ENCODE data around the gene CNTFR. TPM values are rescaled to one million over a fixed set of nuclear protein-coding genes. Genes with fewer than 3 reads are reported as not detected.

Gene CNTFR
- total RNA-seq, 2 donors from 2014 or later, result 2.7 to 13.3 TPM

DNA sequence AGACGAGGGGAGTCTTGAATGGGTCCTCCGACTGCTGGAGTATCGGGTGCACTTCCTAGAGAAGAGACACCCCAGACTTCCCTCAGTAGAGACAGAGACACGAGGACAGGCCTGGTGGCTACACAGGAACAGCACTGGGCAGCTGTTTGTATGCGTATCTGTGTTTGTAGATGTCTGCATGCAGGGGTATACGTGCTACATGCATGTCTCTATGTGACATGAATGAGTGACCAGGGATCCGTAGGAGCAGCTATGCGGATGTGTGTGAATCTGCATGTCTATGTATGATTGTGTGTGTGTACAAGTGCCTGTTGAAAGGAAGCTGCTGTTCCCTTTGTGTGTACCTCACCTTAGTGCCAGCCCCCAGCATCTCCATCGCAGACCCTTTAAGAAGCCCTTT is 31.2 kb downstream of the CNTFR start:
- TF ChIP-seq POLR2AphosphoS5 (IDR thresholded peaks at IDR 0.05) (no peak), POLR2A (IDR thresholded peaks at IDR 0.05) (no peak)
- TF ChIP-seq, protein P1, sequence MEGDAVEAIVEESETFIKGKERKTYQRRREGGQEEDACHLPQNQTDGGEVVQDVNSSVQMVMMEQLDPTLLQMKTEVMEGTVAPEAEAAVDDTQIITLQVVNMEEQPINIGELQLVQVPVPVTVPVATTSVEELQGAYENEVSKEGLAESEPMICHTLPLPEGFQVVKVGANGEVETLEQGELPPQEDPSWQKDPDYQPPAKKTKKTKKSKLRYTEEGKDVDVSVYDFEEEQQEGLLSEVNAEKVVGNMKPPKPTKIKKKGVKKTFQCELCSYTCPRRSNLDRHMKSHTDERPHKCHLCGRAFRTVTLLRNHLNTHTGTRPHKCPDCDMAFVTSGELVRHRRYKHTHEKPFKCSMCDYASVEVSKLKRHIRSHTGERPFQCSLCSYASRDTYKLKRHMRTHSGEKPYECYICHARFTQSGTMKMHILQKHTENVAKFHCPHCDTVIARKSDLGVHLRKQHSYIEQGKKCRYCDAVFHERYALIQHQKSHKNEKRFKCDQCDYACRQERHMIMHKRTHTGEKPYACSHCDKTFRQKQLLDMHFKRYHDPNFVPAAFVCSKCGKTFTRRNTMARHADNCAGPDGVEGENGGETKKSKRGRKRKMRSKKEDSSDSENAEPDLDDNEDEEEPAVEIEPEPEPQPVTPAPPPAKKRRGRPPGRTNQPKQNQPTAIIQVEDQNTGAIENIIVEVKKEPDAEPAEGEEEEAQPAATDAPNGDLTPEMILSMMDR (IDR thresholded peaks at IDR 0.05), result no peak
- H3K4me1 ChIP-seq (replicated peaks), result no peaks in the 10 kb centered on the region
- no peak overlapping the region for H3K27ac ChIP-seq
- WGBS, result 83% methylated on average over 7 of the region's 9 CpGs
- no peaks in the 10 kb centered on the region for H3K9me3 ChIP-seq
- no peaks in the 10 kb centered on the region for H3K36me3 ChIP-seq
- no peak overlapping the region for H3K4me3 ChIP-seq
- DNase-seq (ENCODE audit: low spot score), result no peak
- no peaks in the 10 kb centered on the region for H3K27me3 ChIP-seq (replicated peaks; ENCODE audit: insufficient read depth)
- intact Hi-C loops (cut with DNase I), result no loop called here

DNA sequence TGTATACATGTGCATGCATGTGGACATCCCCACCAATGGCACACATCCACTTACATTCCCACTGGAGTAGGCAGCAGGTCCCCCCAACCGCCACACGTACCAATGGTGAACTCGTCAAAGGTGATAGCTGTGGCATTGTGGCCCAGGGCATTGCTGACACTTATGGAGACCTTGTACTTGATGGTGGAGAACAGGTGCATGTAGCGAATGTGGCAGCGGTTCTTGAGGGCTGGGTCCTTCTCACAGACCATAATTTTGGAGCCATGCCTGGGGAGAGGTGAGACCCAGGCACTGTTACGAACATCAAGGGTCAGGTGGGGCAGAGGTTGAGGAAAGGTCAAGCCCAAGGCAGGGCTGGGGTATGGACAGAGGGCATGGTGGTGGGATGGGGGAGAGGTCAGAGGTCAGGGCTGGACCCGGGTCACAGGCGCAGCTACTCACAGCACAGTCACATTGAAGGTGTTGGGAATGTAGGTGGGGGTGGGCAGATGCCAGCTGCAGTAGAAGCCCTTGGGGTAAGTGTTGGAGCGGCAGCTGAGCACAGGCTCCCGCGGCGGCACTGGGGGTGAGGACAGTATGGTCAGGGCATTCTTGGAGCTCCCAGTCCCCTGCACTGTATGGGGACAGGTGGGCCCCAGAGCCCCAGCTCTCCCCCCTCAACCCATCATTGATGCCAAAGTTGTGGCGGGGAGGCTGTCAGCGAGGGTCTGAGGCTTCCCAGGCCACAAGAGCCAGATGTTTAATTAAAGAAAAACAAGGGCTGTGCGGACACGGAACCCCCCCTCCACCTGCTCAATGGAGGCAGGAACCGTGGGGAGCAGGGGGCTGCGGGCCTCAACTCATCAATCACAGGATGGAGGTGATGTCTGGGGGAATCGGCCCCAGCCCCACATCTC is 31.9 kb downstream of the CNTFR start:
- no peak for DNase-seq (ENCODE audit: low spot score)
- Histone ChIP-seq H3K4me1 (replicated peaks) (no peaks in the 10 kb centered on the region), H3K36me3 (no peaks in the 10 kb centered on the region), H3K4me3 (no peak overlapping the region), H3K9me3 (no peaks in the 10 kb centered on the region), H3K27me3 (replicated peaks; ENCODE audit: insufficient read depth) (no peaks in the 10 kb centered on the region), H3K27ac (no peak overlapping the region)
- intact Hi-C loops (cut with DNase I), result no loop called here
- TF ChIP-seq, protein P1 (IDR thresholded peaks at IDR 0.05), result no peak
- TF ChIP-seq POLR2A (IDR thresholded peaks at IDR 0.05), result no peak
- no peak for TF ChIP-seq POLR2AphosphoS5 (IDR thresholded peaks at IDR 0.05)
- WGBS, result 80% methylated on average over 19 of the region's 19 CpGs

GRCh38 chr9:34556949-34557348 is 32.6 kb downstream of the CNTFR start:
- Histone ChIP-seq H3K27ac (no peak overlapping the region), H3K4me1 (replicated peaks) (no peaks in the 10 kb centered on the region), H3K9me3 (no peaks in the 10 kb centered on the region), H3K36me3 (no peaks in the 10 kb centered on the region), H3K27me3 (replicated peaks; ENCODE audit: insufficient read depth) (no peaks in the 10 kb centered on the region), H3K4me3 (no peak overlapping the region)
- intact Hi-C loops (cut with DNase I), result no loop called here
- TF ChIP-seq POLR2A (IDR thresholded peaks at IDR 0.05), result no peak
- TF ChIP-seq POLR2AphosphoS5 (IDR thresholded peaks at IDR 0.05), result no peak
- TF ChIP-seq, protein P1 (IDR thresholded peaks at IDR 0.05), result no peak
- DNase-seq (ENCODE audit: low spot score), result no peak
- WGBS, result 70% methylated on average over 6 of the region's 6 CpGs

DNA sequence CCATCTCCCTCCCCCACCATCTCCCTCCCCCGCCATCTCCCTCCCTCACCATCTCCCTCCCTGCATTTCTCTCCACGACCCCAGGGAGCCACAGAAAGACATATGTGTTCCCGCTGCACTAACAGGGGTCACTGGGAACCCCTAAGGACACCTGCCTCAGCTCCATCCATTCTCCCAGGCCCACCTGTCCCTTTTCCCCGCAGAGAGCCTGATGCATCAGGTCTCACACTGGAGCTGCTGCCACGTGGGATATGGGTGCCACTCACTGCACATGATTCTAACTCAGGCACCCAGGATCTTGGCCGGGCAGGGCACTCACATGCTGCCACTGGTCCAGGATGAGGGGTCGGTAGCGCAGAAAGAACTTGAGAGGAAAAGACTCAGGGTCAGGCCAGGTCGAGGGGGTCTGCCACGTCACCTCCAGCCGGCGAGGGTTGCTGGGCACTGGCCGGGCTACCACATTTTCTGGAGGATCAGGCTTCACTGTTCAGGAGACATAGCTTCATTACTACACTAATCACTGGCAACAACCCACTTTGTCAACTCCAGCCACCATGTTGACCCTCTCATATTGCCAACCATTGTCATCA is 33.5 kb downstream of the CNTFR start:
- Histone ChIP-seq H3K4me1 (replicated peaks) (no peaks in the 10 kb centered on the region), H3K27ac (no peak overlapping the region), H3K27me3 (replicated peaks; ENCODE audit: insufficient read depth) (no peaks in the 10 kb centered on the region), H3K9me3 (no peaks in the 10 kb centered on the region), H3K36me3 (no peaks in the 10 kb centered on the region), H3K4me3 (no peak overlapping the region)
- TF ChIP-seq POLR2AphosphoS5 (IDR thresholded peaks at IDR 0.05), result no peak
- no peak for TF ChIP-seq POLR2A (IDR thresholded peaks at IDR 0.05)
- TF ChIP-seq, protein P1 (IDR thresholded peaks at IDR 0.05), result no peak
- 92% methylated on average over 12 of the region's 13 CpGs for WGBS
- intact Hi-C loops (cut with DNase I), result no loop called here
- DNase-seq (ENCODE audit: low spot score), result no peak
